CD4-positive, alpha-beta memory T cell (primary cell): Measurements from ENCODE around the gene PVR. TPM values are rescaled to one million over a fixed set of nuclear protein-coding genes. Genes with fewer than 3 reads are reported as not detected.
"Not testable (repeated sequence)": the region's sequence is repeated elsewhere in the genome, so short reads cannot be mapped to it uniquely, and the experiment has no call there.

Source experiments
- CTCF ChIA-PET: fragments of 350-600 bp; sonication (Branson Sonifier 250); formaldehyde crosslinking; loops from one replicate; lab custom pipeline; 2021; ENCODE audit warnings: inconsistent platforms; ENCODE audit not compliant: partially characterized antibody; lab: Charles Lee
- POLR2A ChIA-PET: fragments of 350-600 bp; sonication (Branson Sonifier 250); formaldehyde crosslinking; loops from one replicate; lab custom pipeline; 2021; ENCODE audit not compliant: partially characterized antibody; lab: Charles Lee
- DNase-seq, 5 donors: peaks; one replicate each; pipeline versions ENCODE4 v3.0.0 to v3.0.0-alpha.2; 2020 to 2022; ENCODE audit warnings: mixed read lengths in 1 of 5
- H3K27ac ChIP-seq: one replicate; pipeline ENCODE4 v1.7.0; 2013; ENCODE audit warnings: low read depth, low read length
- H3K27me3 ChIP-seq: 2 replicates; pipeline ENCODE4 v1.7.0; 2013; ENCODE audit warnings: mild to moderate bottlenecking, low read length, moderate library complexity; ENCODE audit not compliant: insufficient read depth
- H3K36me3 ChIP-seq: 2 replicates; pipeline ENCODE4 v1.7.0; 2013; ENCODE audit warnings: mild to moderate bottlenecking, low read length, moderate library complexity; ENCODE audit not compliant: insufficient read depth
- H3K4me1 ChIP-seq: 2 replicates; pipeline ENCODE4 v1.7.0; 2013; ENCODE audit warnings: mild to moderate bottlenecking, low read length, moderate library complexity; ENCODE audit not compliant: insufficient read depth
- H3K4me3 ChIP-seq, 2 donors: one replicate each; pipeline ENCODE4 v1.7.0; 2013; ENCODE audit warnings: low read length in 2 of 2, mild to moderate bottlenecking in 1 of 2
- H3K9me3 ChIP-seq, 2 donors: one replicate each; pipeline ENCODE4 v1.7.0; 2013; ENCODE audit warnings: low read length in 2 of 2, control low read depth in 1 of 2; ENCODE audit not compliant: control insufficient read depth in 1 of 2
- H3K27ac Mint-ChIP-seq, 7 donors: one replicate each; pipeline ENCODE4 v1.8.0; 2020 to 2021; ENCODE audit warnings: mixed read lengths in 7 of 7, mild to moderate bottlenecking in 6 of 7, inconsistent platforms in 3 of 7, moderate library complexity in 3 of 7
- H3K27me3 Mint-ChIP-seq, 2 donors: one replicate each; pipeline ENCODE4 v1.8.0; 2020 to 2021; ENCODE audit warnings: mixed read lengths in 2 of 2
- H3K36me3 Mint-ChIP-seq, 2 donors: one replicate each; pipeline ENCODE4 v1.8.0; 2020 to 2021; ENCODE audit warnings: mixed read lengths in 2 of 2, inconsistent platforms in 1 of 2, mild to moderate bottlenecking in 1 of 2
- H3K4me1 Mint-ChIP-seq, 4 donors: one replicate each; pipeline ENCODE4 v1.8.0; 2020 to 2021; ENCODE audit warnings: mixed read lengths in 4 of 4, mild to moderate bottlenecking in 1 of 4
- H3K4me3 Mint-ChIP-seq, 8 donors: one replicate each; pipeline ENCODE4 v1.8.0; 2020 to 2021; ENCODE audit warnings: mixed read lengths in 8 of 8, mild to moderate bottlenecking in 7 of 8, moderate library complexity in 6 of 8, inconsistent platforms in 3 of 8
- H3K9me3 Mint-ChIP-seq, 8 donors: one replicate each; pipeline ENCODE4 v1.8.0; 2020 to 2021; ENCODE audit warnings: mixed read lengths in 8 of 8, mild to moderate bottlenecking in 5 of 8, inconsistent platforms in 3 of 8, moderate library complexity in 1 of 8
- intact Hi-C: fragments of 100-400 bp; cut with micrococcal nuclease; formaldehyde crosslinking; loops from one replicate; pipeline ENCODE4 v1.15.1; 2023
- polyA plus RNA-seq, 2 donors: library from polyadenylated mRNA; unstranded; fragments of 300-500 nt; fragmentation: Illumina TruSeq; gene quantifications; one replicate each; pipeline ENCODE4 v1.2.3, GENCODE V29; 2021
- total RNA-seq, 2 experiments: library from RNA; stranded (reverse); gene quantifications; one replicate each; pipeline ENCODE4 v1.2.3, GENCODE V29; 2021

PVR gene
- total and polyA plus RNA-seq, 4 experiments from 2014 or later, result 0.34 to 1.7 (median 1.0) TPM; not detected in 1

GRCh38 chr19:44618640-44619357, 24.9 kb upstream of the PVR start:
- no peak overlapping the region for H3K4me3 Mint-ChIP-seq
- peaks cover 0 to 3% of the 10 kb centered on the region in 2 donors for H3K27me3 Mint-ChIP-seq
- H3K9me3 ChIP-seq, result no peaks in the 10 kb centered on the region
- no peaks in the 10 kb centered on the region for H3K4me1 ChIP-seq
- ChIA-PET POLR2A (no interaction called here), CTCF (no interaction called here)
- H3K4me1 Mint-ChIP-seq, result no peaks in the 10 kb centered on the region
- no peak for DNase-seq
- H3K27ac Mint-ChIP-seq, result no peak overlapping the region
- no peak overlapping the region for H3K27ac ChIP-seq
- H3K27me3 ChIP-seq, result no peaks in the 10 kb centered on the region
- no peaks in the 10 kb centered on the region for H3K36me3 ChIP-seq
- no peak overlapping the region for H3K4me3 ChIP-seq
- H3K9me3 Mint-ChIP-seq, result peaks cover 0 to 3% (median 0%) of the 10 kb centered on the region in 8 donors
- H3K36me3 Mint-ChIP-seq, result no peaks in the 10 kb centered on the region
- intact Hi-C loops, result no loop called here

GRCh38 chr19:44620667-44621066, 23.0 kb upstream of the PVR start:
- ChIA-PET CTCF (no interaction called here), POLR2A (no interaction called here)
- Histone ChIP-seq H3K4me1 (no peaks in the 10 kb centered on the region), H3K4me3 (no peak overlapping the region), H3K27ac (no peak overlapping the region), H3K27me3 (no peaks in the 10 kb centered on the region), H3K36me3 (no peaks in the 10 kb centered on the region), H3K9me3 (no peaks in the 10 kb centered on the region)
- H3K9me3 Mint-ChIP-seq, result peaks cover 0 to 5% (median 0%) of the 10 kb centered on the region in 8 donors
- no peak overlapping the region for H3K27ac Mint-ChIP-seq
- no peaks in the 10 kb centered on the region for H3K4me1 Mint-ChIP-seq
- intact Hi-C loops, result no loop called here
- DNase-seq, result no peak
- no peaks in the 10 kb centered on the region for H3K36me3 Mint-ChIP-seq
- peaks cover 0 to 6% of the 10 kb centered on the region in 2 donors for H3K27me3 Mint-ChIP-seq
- no peak overlapping the region for H3K4me3 Mint-ChIP-seq

GRCh38 chr19:44621367-44621766, 22.3 kb upstream of the PVR start:
- intact Hi-C loops, result no loop called here
- no peaks in the 10 kb centered on the region for H3K9me3 ChIP-seq
- no peak overlapping the region for H3K4me3 Mint-ChIP-seq
- no peak for DNase-seq
- ChIA-PET CTCF (no interaction called here), POLR2A (no interaction called here)
- H3K27ac ChIP-seq, result no peak overlapping the region
- no peaks in the 10 kb centered on the region for H3K4me1 ChIP-seq
- H3K27me3 ChIP-seq, result no peaks in the 10 kb centered on the region
- H3K4me3 ChIP-seq, result no peak overlapping the region
- H3K9me3 Mint-ChIP-seq, result peaks cover 0 to 5% (median 0%) of the 10 kb centered on the region in 8 donors
- H3K36me3 Mint-ChIP-seq, result no peaks in the 10 kb centered on the region
- peaks cover 2 to 6% of the 10 kb centered on the region in 2 donors for H3K27me3 Mint-ChIP-seq
- H3K27ac Mint-ChIP-seq, result no peak overlapping the region
- no peaks in the 10 kb centered on the region for H3K4me1 Mint-ChIP-seq
- H3K36me3 ChIP-seq, result no peaks in the 10 kb centered on the region

- no peak overlapping the region for H3K27ac ChIP-seq
- CTCF ChIA-PET, result no interaction called here
- DNase-seq, result no peak
These were observed 20.6 kb upstream of the PVR start for GRCh38 chr19:44623080-44623479.

GRCh38 chr19:44623626-44624025, 20.1 kb upstream of the PVR start:
- Histone ChIP-seq H3K36me3 (no peaks in the 10 kb centered on the region), H3K4me3 (no peak overlapping the region), H3K27ac (no peak overlapping the region), H3K27me3 (no peaks in the 10 kb centered on the region), H3K9me3 (no peaks in the 10 kb centered on the region), H3K4me1 (no peaks in the 10 kb centered on the region)
- CTCF ChIA-PET, result no interaction called here
- no peak for DNase-seq
- intact Hi-C loops, result no loop called here
- H3K4me3 Mint-ChIP-seq, result no peak overlapping the region
- no peaks in the 10 kb centered on the region for H3K36me3 Mint-ChIP-seq
- H3K4me1 Mint-ChIP-seq, result no peaks in the 10 kb centered on the region
- no peak overlapping the region for H3K27ac Mint-ChIP-seq
- peaks cover 4 to 10% of the 10 kb centered on the region in 2 donors for H3K27me3 Mint-ChIP-seq
- POLR2A ChIA-PET, result no interaction called here
- peaks cover 0 to 5% (median 2%) of the 10 kb centered on the region in 8 donors for H3K9me3 Mint-ChIP-seq

More at GRCh38 chr19:44623080-44623479, 20.6 kb upstream of the PVR start:
- Mint-ChIP-seq H3K36me3 (no peaks in the 10 kb centered on the region), H3K4me3 (no peak overlapping the region), H3K27me3 (peaks cover 4 to 10% of the 10 kb centered on the region in 2 donors), H3K27ac (no peak overlapping the region), H3K4me1 (no peaks in the 10 kb centered on the region), H3K9me3 (peaks cover 0 to 5% (median 1%) of the 10 kb centered on the region in 8 donors)
- no peaks in the 10 kb centered on the region for H3K4me1 ChIP-seq
- no peak overlapping the region for H3K4me3 ChIP-seq
- POLR2A ChIA-PET, result no interaction called here
- no peaks in the 10 kb centered on the region for H3K9me3 ChIP-seq
- H3K36me3 ChIP-seq, result no peaks in the 10 kb centered on the region
- intact Hi-C loops, result no loop called here
- H3K27me3 ChIP-seq, result no peaks in the 10 kb centered on the region

GRCh38 chr19:44624840-44625354, 18.8 kb upstream of the PVR start:
- CTCF ChIA-PET, result no interaction called here
- Mint-ChIP-seq H3K9me3 (peaks cover 0 to 6% (median 4%) of the 10 kb centered on the region in 8 donors), H3K36me3 (no peaks in the 10 kb centered on the region), H3K27ac (no peak overlapping the region), H3K4me3 (no peak overlapping the region), H3K27me3 (peaks cover 7 to 10% of the 10 kb centered on the region in 2 donors), H3K4me1 (no peaks in the 10 kb centered on the region)
- Histone ChIP-seq H3K27me3 (no peaks in the 10 kb centered on the region), H3K36me3 (no peaks in the 10 kb centered on the region), H3K4me1 (no peaks in the 10 kb centered on the region), H3K4me3 (no peak overlapping the region), H3K9me3 (no peaks in the 10 kb centered on the region), H3K27ac (no peak overlapping the region)
- POLR2A ChIA-PET, result no interaction called here
- intact Hi-C loops, result no loop called here
- no peak for DNase-seq

GRCh38 chr19:44625637-44626036, 18.1 kb upstream of the PVR start:
- H3K9me3 ChIP-seq, H3K4me1 ChIP-seq, H3K27ac Mint-ChIP-seq, H3K27me3 ChIP-seq, H3K36me3 ChIP-seq, H3K27me3 Mint-ChIP-seq, H3K36me3 Mint-ChIP-seq, H3K4me3 Mint-ChIP-seq, H3K4me3 ChIP-seq, H3K27ac ChIP-seq, DNase-seq, intact Hi-C loops, H3K9me3 Mint-ChIP-seq, H3K4me1 Mint-ChIP-seq, POLR2A ChIA-PET: not testable (repeated sequence)
- CTCF ChIA-PET, result interaction anchor here (1.3 kb wide), 1 partner anchor 31 kb away, joined by 5 read pairs; no protein-coding TSS in a partner anchor
